Measurements from ENCODE around the gene PSEN2.

DNA sequence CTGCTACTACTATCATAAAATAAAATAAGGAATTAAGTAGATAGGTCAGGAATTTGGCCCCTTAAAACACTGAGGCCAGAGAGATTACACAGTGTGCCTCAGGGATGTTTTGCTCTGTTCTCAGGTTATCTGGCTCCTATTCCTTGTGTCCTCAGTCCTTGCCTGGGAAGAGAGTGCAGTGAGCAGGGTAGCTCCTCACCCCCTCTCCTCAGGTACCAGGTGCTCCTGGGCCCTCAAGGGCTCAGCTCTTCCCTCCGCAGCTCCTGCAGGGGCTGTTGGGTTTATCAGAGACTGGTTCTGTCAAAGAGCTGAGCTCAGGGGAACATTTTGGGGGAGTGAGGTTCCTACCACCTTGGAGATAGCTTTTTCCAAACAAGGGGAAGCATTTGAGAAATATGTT is 49.6 kb downstream of the PSEN2 start:
- TF ChIP-seq, protein P1, sequence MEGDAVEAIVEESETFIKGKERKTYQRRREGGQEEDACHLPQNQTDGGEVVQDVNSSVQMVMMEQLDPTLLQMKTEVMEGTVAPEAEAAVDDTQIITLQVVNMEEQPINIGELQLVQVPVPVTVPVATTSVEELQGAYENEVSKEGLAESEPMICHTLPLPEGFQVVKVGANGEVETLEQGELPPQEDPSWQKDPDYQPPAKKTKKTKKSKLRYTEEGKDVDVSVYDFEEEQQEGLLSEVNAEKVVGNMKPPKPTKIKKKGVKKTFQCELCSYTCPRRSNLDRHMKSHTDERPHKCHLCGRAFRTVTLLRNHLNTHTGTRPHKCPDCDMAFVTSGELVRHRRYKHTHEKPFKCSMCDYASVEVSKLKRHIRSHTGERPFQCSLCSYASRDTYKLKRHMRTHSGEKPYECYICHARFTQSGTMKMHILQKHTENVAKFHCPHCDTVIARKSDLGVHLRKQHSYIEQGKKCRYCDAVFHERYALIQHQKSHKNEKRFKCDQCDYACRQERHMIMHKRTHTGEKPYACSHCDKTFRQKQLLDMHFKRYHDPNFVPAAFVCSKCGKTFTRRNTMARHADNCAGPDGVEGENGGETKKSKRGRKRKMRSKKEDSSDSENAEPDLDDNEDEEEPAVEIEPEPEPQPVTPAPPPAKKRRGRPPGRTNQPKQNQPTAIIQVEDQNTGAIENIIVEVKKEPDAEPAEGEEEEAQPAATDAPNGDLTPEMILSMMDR (conservative IDR thresholded peaks at IDR 0.05 in 1 of 2, IDR thresholded peaks at IDR 0.05 in 1 of 2; ENCODE audit: extremely low read depth in 1 of 2, insufficient read depth in 1 of 2, low read depth in 1 of 2, low read length in 2 of 2) = no peak
- TF ChIP-seq EZH2 (IDR thresholded peaks at IDR 0.05; ENCODE audit: borderline replicate concordance, low read length) = no peak
